Measurements from ENCODE around the gene PAQR3.

The PAQR3 gene

GRCh38 chr4:78939667-78940008 is 400 bp upstream of the PAQR3 start:
- no peak overlapping the region for H3K18ac ChIP-seq (ENCODE audit: low read length)
- peak overlapping the region; percentile 62 to 99 for H3K4me3 ChIP-seq (ENCODE audit: low read length in 2 of 2)
- H2BK12ac ChIP-seq (ENCODE audit: low read length): no peak overlapping the region
- H3K4me2 ChIP-seq (ENCODE audit: insufficient read depth, low read length, poor library complexity, severe bottlenecking): no peak overlapping the region
- peaks cover 0 to 14% of the 10 kb centered on the region in 2 donors for H3K36me3 ChIP-seq (replicated peaks in 1 of 2; ENCODE audit: control insufficient read depth in 2 of 2, insufficient read depth in 2 of 2, low read length in 2 of 2)
- no peak overlapping the region for H2AK5ac ChIP-seq (ENCODE audit: low read depth, low read length)
- DNase-seq (ENCODE audit: low spot score): no peak
- no peak overlapping the region for H2BK15ac ChIP-seq (ENCODE audit: low read length)
- H3K23ac ChIP-seq (ENCODE audit: low read depth, low read length, poor library complexity): no peak overlapping the region
- WGBS, 2 donors (ENCODE audit: extremely low coverage in 2 of 2, insufficient read length in 2 of 2, insufficient replicate concordance in 1 of 2): no CpG with 5 or more reads among the region's 9 CpGs
- no peak overlapping the region for H3K4ac ChIP-seq (ENCODE audit: low read length)
- no peaks in the 10 kb centered on the region for H3K79me1 ChIP-seq (ENCODE audit: low read depth, low read length)
- H2BK120ac ChIP-seq (ENCODE audit: low read depth, low read length): no peak overlapping the region
- H3K27ac ChIP-seq (replicated peaks; ENCODE audit: low read length): no peak overlapping the region
- H3K9me3 ChIP-seq (replicated peaks in 1 of 2; ENCODE audit: control insufficient read depth in 2 of 2, insufficient read depth in 1 of 2, low read depth in 1 of 2, low read length in 2 of 2): peaks cover 0 to 2% of the 10 kb centered on the region in 2 donors
- H3K9ac ChIP-seq (ENCODE audit: low read depth, low read length, poor library complexity): no peak overlapping the region
- H4K8ac ChIP-seq (ENCODE audit: low read depth, low read length): no peak overlapping the region
- no peak overlapping the region for H3K14ac ChIP-seq (ENCODE audit: low read length)
- H4K91ac ChIP-seq (ENCODE audit: low read depth, low read length, poor library complexity): no peak overlapping the region
- H3K27me3 ChIP-seq (ENCODE audit: control insufficient read depth in 3 of 3, insufficient read depth in 3 of 3, low read depth in 1 of 3, low read length in 3 of 3): peaks cover 0 to 5% (median 0%) of the 10 kb centered on the region in 3 experiments
- peaks cover 2 to 4% of the 10 kb centered on the region in 2 donors for H3K4me1 ChIP-seq (ENCODE audit: control insufficient read depth in 2 of 2, insufficient read depth in 1 of 2, low read depth in 1 of 2, low read length in 2 of 2)
- peak overlapping the region; percentile 98 for H2AFZ ChIP-seq (ENCODE audit: low read length)
- H2BK5ac ChIP-seq (ENCODE audit: low read length): no peak overlapping the region

DNA sequence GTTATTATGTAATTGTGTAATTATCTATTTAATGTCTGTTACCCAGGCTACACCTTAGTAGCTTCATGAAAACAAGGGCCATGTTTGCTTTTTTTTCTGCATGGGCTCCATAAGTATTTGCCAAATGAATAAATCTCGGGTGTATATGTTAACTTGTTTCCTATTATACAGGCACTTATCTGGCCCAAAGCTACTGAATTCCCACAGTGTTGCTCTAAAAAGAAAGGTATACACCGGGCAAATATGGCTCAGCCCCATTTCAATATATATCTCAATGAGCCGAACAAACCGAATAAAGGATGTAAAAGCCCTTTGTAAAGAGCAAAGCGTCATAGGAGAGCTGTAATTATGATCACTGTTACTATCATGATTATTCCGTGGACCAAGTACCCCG is 767 bp downstream of the PAQR3 start:
- Histone ChIP-seq H3K18ac (ENCODE audit: low read length) (no peak overlapping the region), H3K14ac (ENCODE audit: low read length) (no peak overlapping the region), H3K9ac (ENCODE audit: low read depth, low read length, poor library complexity) (peak overlapping the region; percentile 92), H3K23ac (ENCODE audit: low read depth, low read length, poor library complexity) (no peak overlapping the region), H3K4me2 (ENCODE audit: insufficient read depth, low read length, poor library complexity, severe bottlenecking) (peak overlapping the region; percentile 82), H3K79me1 (ENCODE audit: low read depth, low read length) (no peaks in the 10 kb centered on the region), H2AK5ac (ENCODE audit: low read depth, low read length) (no peak overlapping the region), H2AFZ (ENCODE audit: low read length) (peak overlapping the region; percentile 98), H3K4ac (ENCODE audit: low read length) (no peak overlapping the region), H3K4me1 (ENCODE audit: control insufficient read depth in 2 of 2, insufficient read depth in 1 of 2, low read depth in 1 of 2, low read length in 2 of 2) (peaks cover 2 to 4% of the 10 kb centered on the region in 2 donors), H3K27ac (replicated peaks; ENCODE audit: low read length) (no peak overlapping the region), H4K91ac (ENCODE audit: low read depth, low read length, poor library complexity) (no peak overlapping the region), H3K36me3 (replicated peaks in 1 of 2; ENCODE audit: control insufficient read depth in 2 of 2, insufficient read depth in 2 of 2, low read length in 2 of 2) (peaks cover 0 to 16% of the 10 kb centered on the region in 2 donors), H4K8ac (ENCODE audit: low read depth, low read length) (no peak overlapping the region), H2BK120ac (ENCODE audit: low read depth, low read length) (no peak overlapping the region), H3K9me3 (replicated peaks in 1 of 2; ENCODE audit: control insufficient read depth in 2 of 2, insufficient read depth in 1 of 2, low read depth in 1 of 2, low read length in 2 of 2) (peaks cover 0 to 2% of the 10 kb centered on the region in 2 donors), H2BK5ac (ENCODE audit: low read length) (no peak overlapping the region), H3K27me3 (ENCODE audit: control insufficient read depth in 3 of 3, insufficient read depth in 3 of 3, low read depth in 1 of 3, low read length in 3 of 3) (peaks cover 0 to 4% (median 0%) of the 10 kb centered on the region in 3 experiments), H2BK12ac (ENCODE audit: low read length) (no peak overlapping the region), H3K4me3 (ENCODE audit: low read length in 2 of 2) (peak overlapping the region; percentile 87 to 99), H2BK15ac (ENCODE audit: low read length) (no peak overlapping the region)
- no peak for DNase-seq (ENCODE audit: low spot score)
- WGBS, 2 donors (ENCODE audit: extremely low coverage in 2 of 2, insufficient read length in 2 of 2, insufficient replicate concordance in 1 of 2): no CpG with 5 or more reads among the region's 7 CpGs

GRCh38 chr4:78937837-78938236 is 1.4 kb downstream of the PAQR3 start:
- H3K4ac ChIP-seq (ENCODE audit: low read length): no peak overlapping the region
- H3K79me1 ChIP-seq (ENCODE audit: low read depth, low read length): no peaks in the 10 kb centered on the region
- H3K4me3 ChIP-seq (ENCODE audit: low read length in 2 of 2): peak overlapping the region in 1 of 2 donors; percentile 99
- peaks cover 0 to 21% of the 10 kb centered on the region in 2 donors for H3K36me3 ChIP-seq (replicated peaks in 1 of 2; ENCODE audit: control insufficient read depth in 2 of 2, insufficient read depth in 2 of 2, low read length in 2 of 2)
- H4K8ac ChIP-seq (ENCODE audit: low read depth, low read length): no peak overlapping the region
- no peak overlapping the region for H3K14ac ChIP-seq (ENCODE audit: low read length)
- H2BK15ac ChIP-seq (ENCODE audit: low read length): no peak overlapping the region
- WGBS, 2 donors (ENCODE audit: extremely low coverage in 2 of 2, insufficient read length in 2 of 2, insufficient replicate concordance in 1 of 2): no CpG with 5 or more reads among the region's 4 CpGs
- no peak overlapping the region for H2BK5ac ChIP-seq (ENCODE audit: low read length)
- peaks cover 0 to 2% of the 10 kb centered on the region in 2 donors for H3K9me3 ChIP-seq (replicated peaks in 1 of 2; ENCODE audit: control insufficient read depth in 2 of 2, insufficient read depth in 1 of 2, low read depth in 1 of 2, low read length in 2 of 2)
- H3K9ac ChIP-seq (ENCODE audit: low read depth, low read length, poor library complexity): no peak overlapping the region
- no peak overlapping the region for H2AFZ ChIP-seq (ENCODE audit: low read length)
- no peak overlapping the region for H3K18ac ChIP-seq (ENCODE audit: low read length)
- no peak overlapping the region for H3K4me2 ChIP-seq (ENCODE audit: insufficient read depth, low read length, poor library complexity, severe bottlenecking)
- no peak overlapping the region for H2BK12ac ChIP-seq (ENCODE audit: low read length)
- no peak overlapping the region for H2BK120ac ChIP-seq (ENCODE audit: low read depth, low read length)
- H3K4me1 ChIP-seq (ENCODE audit: control insufficient read depth in 2 of 2, insufficient read depth in 1 of 2, low read depth in 1 of 2, low read length in 2 of 2): peaks cover 2 to 4% of the 10 kb centered on the region in 2 donors
- H3K27me3 ChIP-seq (ENCODE audit: control insufficient read depth in 3 of 3, insufficient read depth in 3 of 3, low read depth in 1 of 3, low read length in 3 of 3): no peaks in the 10 kb centered on the region
- H2AK5ac ChIP-seq (ENCODE audit: low read depth, low read length): no peak overlapping the region
- H3K23ac ChIP-seq (ENCODE audit: low read depth, low read length, poor library complexity): no peak overlapping the region
- DNase-seq (ENCODE audit: low spot score): no peak
- H3K27ac ChIP-seq (replicated peaks; ENCODE audit: low read length): no peak overlapping the region
- H4K91ac ChIP-seq (ENCODE audit: low read depth, low read length, poor library complexity): no peak overlapping the region

GRCh38 chr4:78936989-78937388 is 2.2 kb downstream of the PAQR3 start:
- Histone ChIP-seq H3K36me3 (replicated peaks in 1 of 2; ENCODE audit: control insufficient read depth in 2 of 2, insufficient read depth in 2 of 2, low read length in 2 of 2) (peaks cover 2 to 29% of the 10 kb centered on the region in 2 donors), H3K9ac (ENCODE audit: low read depth, low read length, poor library complexity) (no peak overlapping the region), H2BK5ac (ENCODE audit: low read length) (no peak overlapping the region), H4K91ac (ENCODE audit: low read depth, low read length, poor library complexity) (no peak overlapping the region), H3K27ac (replicated peaks; ENCODE audit: low read length) (no peak overlapping the region), H2BK120ac (ENCODE audit: low read depth, low read length) (no peak overlapping the region), H2AK5ac (ENCODE audit: low read depth, low read length) (no peak overlapping the region), H2AFZ (ENCODE audit: low read length) (no peak overlapping the region), H3K4me2 (ENCODE audit: insufficient read depth, low read length, poor library complexity, severe bottlenecking) (no peak overlapping the region), H3K4ac (ENCODE audit: low read length) (no peak overlapping the region), H3K4me3 (ENCODE audit: low read length in 2 of 2) (no peak overlapping the region), H3K4me1 (ENCODE audit: control insufficient read depth in 2 of 2, insufficient read depth in 1 of 2, low read depth in 1 of 2, low read length in 2 of 2) (peaks cover 2 to 4% of the 10 kb centered on the region in 2 donors), H3K18ac (ENCODE audit: low read length) (no peak overlapping the region), H4K8ac (ENCODE audit: low read depth, low read length) (no peak overlapping the region), H3K14ac (ENCODE audit: low read length) (no peak overlapping the region), H2BK12ac (ENCODE audit: low read length) (no peak overlapping the region), H2BK15ac (ENCODE audit: low read length) (no peak overlapping the region), H3K27me3 (ENCODE audit: control insufficient read depth in 3 of 3, insufficient read depth in 3 of 3, low read depth in 1 of 3, low read length in 3 of 3) (no peaks in the 10 kb centered on the region), H3K79me1 (ENCODE audit: low read depth, low read length) (no peaks in the 10 kb centered on the region), H3K9me3 (replicated peaks in 1 of 2; ENCODE audit: control insufficient read depth in 2 of 2, insufficient read depth in 1 of 2, low read depth in 1 of 2, low read length in 2 of 2) (peaks cover 0 to 2% of the 10 kb centered on the region in 2 donors), H3K23ac (ENCODE audit: low read depth, low read length, poor library complexity) (no peak overlapping the region)
- no CpG with 5 or more reads among the region's 4 CpGs for WGBS, 2 donors (ENCODE audit: extremely low coverage in 2 of 2, insufficient read length in 2 of 2, insufficient replicate concordance in 1 of 2)
- DNase-seq (ENCODE audit: low spot score): no peak
